GM13976 (cell line): ENCODE data around the gene CYTH1.

ENCODE experiments used
- DNase-seq: peaks from one replicate; pipeline ENCODE4 v3.0.0; 2012; ENCODE audit warnings: low spot score
- CTCF ChIP-seq: IDR thresholded peaks from 2 replicates; pipeline ENCODE4 v1.5.1; 2012; ENCODE audit warnings: borderline replicate concordance, mild to moderate bottlenecking; ENCODE audit not compliant: insufficient read depth; ENCODE audit errors: extremely low read depth, missing control alignments, control extremely low read depth
- in situ Hi-C: fragments of 300-500 bp; cut with MboI; formaldehyde crosslinking; loops from one replicate; pipeline ENCODE4 v1.12.0; 2022; ENCODE audit warnings: low sequenced_read_pairs, mixed read lengths, inconsistent platforms; ENCODE audit not compliant: unreplicated experiment

The CYTH1 gene

DNA sequence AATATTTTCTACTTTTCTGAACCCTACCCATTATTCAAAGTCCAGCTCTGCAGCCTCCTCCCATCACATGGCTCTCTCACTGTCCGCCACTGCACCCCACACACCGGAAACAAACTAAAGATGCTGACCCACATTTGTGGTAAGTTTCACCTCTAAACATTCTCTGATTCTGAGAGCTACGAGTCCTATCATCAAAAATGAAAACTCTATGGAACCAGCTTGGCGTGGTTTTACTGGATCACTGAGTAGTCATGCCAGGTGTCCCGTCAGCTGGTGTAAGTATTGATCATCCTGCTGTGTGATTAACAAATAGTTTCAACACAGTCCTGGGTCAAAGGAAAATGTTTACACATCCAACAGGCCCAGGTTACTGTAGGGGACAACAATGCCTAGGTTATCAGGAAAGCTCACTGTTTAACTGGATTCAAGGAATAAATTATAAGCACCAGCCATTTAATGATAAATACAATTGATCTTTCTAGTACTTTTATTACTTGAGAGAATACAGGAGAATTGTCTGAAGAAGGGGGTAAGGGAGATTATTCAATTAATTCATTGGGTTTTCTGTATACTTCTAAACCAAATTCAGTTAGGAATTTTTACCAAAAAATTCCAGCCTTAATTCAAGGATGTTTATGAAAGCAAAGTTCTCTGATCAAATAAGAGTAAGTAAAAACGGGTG, 33.9 kb downstream of the CYTH1 start:
- TF ChIP-seq CTCF, result no peak
- in situ Hi-C loops, result no loop called here

GRCh38 chr17:78747488-78747887, 34.6 kb downstream of the CYTH1 start:
- in situ Hi-C loops, result no loop called here
- no peak for DNase-seq
- no peak for TF ChIP-seq CTCF

More for the DNA sequence above, 33.9 kb downstream of the CYTH1 start:
- no peak for DNase-seq

DNA sequence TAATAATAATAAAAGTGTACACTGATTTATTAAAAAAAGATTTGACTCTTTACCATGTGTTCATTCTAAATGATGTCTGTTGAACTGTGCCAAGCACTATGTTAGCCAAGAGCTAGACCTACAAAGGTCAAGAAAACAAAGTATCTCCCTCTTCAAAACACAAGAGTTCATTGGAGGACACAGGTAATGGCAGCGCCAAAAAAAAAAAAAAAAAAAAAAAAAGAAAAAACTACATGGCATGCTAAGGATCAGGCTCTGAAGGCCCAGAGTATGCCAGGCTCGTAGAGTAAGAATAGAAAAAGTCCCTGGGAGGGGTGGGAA, 35.2 kb downstream of the CYTH1 start:
- DNase-seq, result no peak
- TF ChIP-seq CTCF, result no peak
- in situ Hi-C loops, result no loop called here

GRCh38 chr17:78746263-78746948, 35.7 kb downstream of the CYTH1 start:
- no peak for DNase-seq
- TF ChIP-seq CTCF, result no peak
- in situ Hi-C loops, result no loop called here

GRCh38 chr17:78745407-78746088, 36.5 kb downstream of the CYTH1 start:
- no peak for DNase-seq
- no peak for TF ChIP-seq CTCF
- in situ Hi-C loops, result no loop called here

- DNase-seq, result no peak
- TF ChIP-seq CTCF, result no peak
- in situ Hi-C loops, result no loop called here
Measured at GRCh38 chr17:78742901-78743300, 39.2 kb downstream of the CYTH1 start.
